OCI-LY1 (cell line): ENCODE measurements around the gene SH3RF3.

Source experiments
- H2AFZ ChIP-seq: fragments of 200-600 bp; sonication (generic), shearing (Covaris generic); 2 replicates; pipeline ENCODE4 v1.6.0; 2014; ENCODE audit warnings: antibody characterized with exemption, mild to moderate bottlenecking, low read length
- H3F3A ChIP-seq: fragments of 200-600 bp; sonication (generic), shearing (Covaris generic); 2 replicates; pipeline ENCODE4 v1.6.0; 2014; ENCODE audit warnings: mild to moderate bottlenecking, antibody characterized with exemption, low read length, moderate library complexity; ENCODE audit not compliant: insufficient read depth
- H3K27ac ChIP-seq: fragments of 200-600 bp; sonication (generic); 2 replicates; pipeline ENCODE4 v1.5.1; 2014; ENCODE audit warnings: low read length, mixed run types, mild to moderate bottlenecking, low read depth; ENCODE audit not compliant: poor library complexity, severe bottlenecking
- H3K27me3 ChIP-seq: fragments of 200-600 bp; sonication (generic); 2 replicates; pipeline ENCODE4 v1.6.0; 2014; ENCODE audit warnings: antibody characterized with exemption, mild to moderate bottlenecking, low read length, moderate library complexity; ENCODE audit not compliant: insufficient read depth
- H3K36me3 ChIP-seq: fragments of 200-600 bp; sonication (generic); 2 replicates; pipeline ENCODE4 v1.6.1; 2014; ENCODE audit warnings: mild to moderate bottlenecking, antibody characterized with exemption, low read length, moderate library complexity, mixed read lengths; ENCODE audit not compliant: insufficient read depth
- H3K4me1 ChIP-seq: fragments of 200-600 bp; sonication (generic); 2 replicates; pipeline ENCODE4 v1.5.1; 2014; ENCODE audit warnings: mild to moderate bottlenecking, low read length, moderate library complexity; ENCODE audit not compliant: insufficient read depth, severe bottlenecking
- H3K4me2 ChIP-seq: fragments of 200-600 bp; sonication (generic), shearing (Covaris generic); 2 replicates; pipeline ENCODE4 v1.6.1; 2014; ENCODE audit warnings: low read length
- H3K4me3 ChIP-seq: fragments of 200-600 bp; sonication (generic); 2 replicates; pipeline ENCODE4 v1.5.1; 2014; ENCODE audit warnings: low read length, low read depth, mild to moderate bottlenecking, mixed read lengths; ENCODE audit not compliant: poor library complexity, severe bottlenecking
- H3K79me2 ChIP-seq: fragments of 200-600 bp; shearing (Covaris generic); 2 replicates; pipeline ENCODE4 v1.6.1; 2016; ENCODE audit warnings: mixed run types, low read length, mixed read lengths; ENCODE audit not compliant: insufficient read depth
- H3K9ac ChIP-seq: fragments of 200-600 bp; sonication (generic), shearing (Covaris generic); 2 replicates; pipeline ENCODE4 v1.6.1; 2014; ENCODE audit warnings: mild to moderate bottlenecking, low read length, mixed read lengths
- H3K9me2 ChIP-seq: fragments of 200-600 bp; sonication (generic), shearing (Covaris generic); 2 replicates; pipeline ENCODE4 v1.6.1; 2014; ENCODE audit warnings: low read depth, mild to moderate bottlenecking, low read length, mixed read lengths
- H3K9me3 ChIP-seq: fragments of 200-600 bp; shearing (Covaris generic); 2 replicates; pipeline ENCODE4 v1.6.1; 2014; ENCODE audit warnings: low read length, mixed read lengths
- H4K20me1 ChIP-seq: fragments of 200-600 bp; sonication (generic), shearing (Covaris generic); 2 replicates; pipeline ENCODE4 v1.6.0; 2016; ENCODE audit warnings: mild to moderate bottlenecking, low read length; ENCODE audit not compliant: insufficient read depth
- EZH2 ChIP-seq: fragments of 200-600 bp; sonication (generic), shearing (Covaris generic); IDR thresholded peaks from 2 replicates; pipeline ENCODE4 v1.8.0; 2017; ENCODE audit warnings: borderline replicate concordance, mixed run types, mild to moderate bottlenecking, antibody characterized with exemption, low read length, moderate library complexity, mixed read lengths
- TF ChIP-seq, protein P1 (sequence below): fragments of 200-600 bp; sonication (generic), shearing (Covaris generic); IDR thresholded peaks from 2 replicates; pipeline ENCODE4 v1.5.1; 2017; ENCODE audit warnings: mild to moderate bottlenecking, antibody characterized with exemption, low read length, moderate library complexity, mixed read lengths

SH3RF3 gene

GRCh38 chr2:109288544-109289368 lies 159.8 kb downstream of the SH3RF3 start:
- Histone ChIP-seq H3K9me3 (no peaks in the 10 kb centered on the region), H3K27me3 (peaks cover 3% of the 10 kb centered on the region; the same call in 1 of the 2 replicates), H4K20me1 (no peaks in the 10 kb centered on the region), H2AFZ (no peak overlapping the region), H3K27ac (no peak overlapping the region), H3K4me2 (no peak overlapping the region), H3K4me1 (no peaks in the 10 kb centered on the region), H3K79me2 (no peaks in the 10 kb centered on the region), H3F3A (no peaks in the 10 kb centered on the region), H3K9ac (no peak overlapping the region), H3K9me2 (no peaks in the 10 kb centered on the region), H3K4me3 (no peak overlapping the region), H3K36me3 (no peaks in the 10 kb centered on the region)
- TF ChIP-seq EZH2, result no peak
- TF ChIP-seq, protein P1, sequence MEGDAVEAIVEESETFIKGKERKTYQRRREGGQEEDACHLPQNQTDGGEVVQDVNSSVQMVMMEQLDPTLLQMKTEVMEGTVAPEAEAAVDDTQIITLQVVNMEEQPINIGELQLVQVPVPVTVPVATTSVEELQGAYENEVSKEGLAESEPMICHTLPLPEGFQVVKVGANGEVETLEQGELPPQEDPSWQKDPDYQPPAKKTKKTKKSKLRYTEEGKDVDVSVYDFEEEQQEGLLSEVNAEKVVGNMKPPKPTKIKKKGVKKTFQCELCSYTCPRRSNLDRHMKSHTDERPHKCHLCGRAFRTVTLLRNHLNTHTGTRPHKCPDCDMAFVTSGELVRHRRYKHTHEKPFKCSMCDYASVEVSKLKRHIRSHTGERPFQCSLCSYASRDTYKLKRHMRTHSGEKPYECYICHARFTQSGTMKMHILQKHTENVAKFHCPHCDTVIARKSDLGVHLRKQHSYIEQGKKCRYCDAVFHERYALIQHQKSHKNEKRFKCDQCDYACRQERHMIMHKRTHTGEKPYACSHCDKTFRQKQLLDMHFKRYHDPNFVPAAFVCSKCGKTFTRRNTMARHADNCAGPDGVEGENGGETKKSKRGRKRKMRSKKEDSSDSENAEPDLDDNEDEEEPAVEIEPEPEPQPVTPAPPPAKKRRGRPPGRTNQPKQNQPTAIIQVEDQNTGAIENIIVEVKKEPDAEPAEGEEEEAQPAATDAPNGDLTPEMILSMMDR, result no peak

GRCh38 chr2:109289504-109290222 lies 160.7 kb downstream of the SH3RF3 start:
- H3K9me3 ChIP-seq, result no peaks in the 10 kb centered on the region
- no peaks in the 10 kb centered on the region for H3K79me2 ChIP-seq
- no peaks in the 10 kb centered on the region for H3K36me3 ChIP-seq
- no peak overlapping the region for H3K4me2 ChIP-seq
- no peak overlapping the region for H2AFZ ChIP-seq
- no peak overlapping the region for H3K4me3 ChIP-seq
- no peaks in the 10 kb centered on the region for H4K20me1 ChIP-seq
- no peak for TF ChIP-seq EZH2
- TF ChIP-seq, protein P1, result no peak
- H3K9me2 ChIP-seq, result no peaks in the 10 kb centered on the region
- H3K27me3 ChIP-seq, result peaks cover 3% of the 10 kb centered on the region; the same call in 1 of the 2 replicates
- no peak overlapping the region for H3K9ac ChIP-seq
- H3K4me1 ChIP-seq, result no peaks in the 10 kb centered on the region
- H3F3A ChIP-seq, result no peaks in the 10 kb centered on the region
- no peak overlapping the region for H3K27ac ChIP-seq

DNA sequence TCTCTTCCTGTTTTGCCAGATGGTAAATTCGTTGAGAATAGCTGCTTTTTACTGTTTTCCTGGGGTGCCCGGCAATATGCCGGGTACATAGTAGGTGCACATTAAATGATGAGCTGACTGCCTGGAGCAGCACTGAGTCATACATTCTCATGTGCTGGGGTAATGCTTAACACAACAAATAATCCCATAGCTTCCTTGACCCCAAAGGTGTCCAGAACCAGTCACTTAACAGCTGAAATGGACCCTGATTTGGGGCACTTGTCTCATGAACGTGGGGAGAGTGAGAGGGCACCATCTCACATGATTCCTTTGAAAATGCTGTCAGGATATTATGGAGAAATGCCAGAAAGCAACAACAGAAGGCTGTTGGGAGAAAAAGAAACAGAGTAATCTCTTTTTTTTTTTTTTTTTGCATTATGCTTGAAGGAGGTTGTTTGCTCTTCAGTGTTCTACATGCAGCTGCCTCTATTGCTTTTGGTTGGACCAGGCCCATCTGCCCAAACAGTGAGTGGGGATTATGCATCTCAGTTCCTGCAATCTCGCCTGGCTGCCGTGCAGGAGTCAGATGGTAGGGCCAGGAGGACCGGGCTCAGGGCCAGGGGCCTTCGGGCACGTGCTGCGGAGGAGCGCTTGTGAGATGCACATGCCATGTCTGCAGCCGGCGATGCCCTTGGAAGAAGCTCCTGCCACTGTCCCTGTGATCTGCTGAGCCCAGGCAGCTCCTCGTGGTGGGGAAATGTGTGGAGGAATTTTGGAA lies 162.1 kb downstream of the SH3RF3 start:
- Histone ChIP-seq H2AFZ (no peak overlapping the region), H3K9ac (no peak overlapping the region), H3K9me2 (no peaks in the 10 kb centered on the region), H3K27me3 (peaks cover 3% of the 10 kb centered on the region; the same call in 1 of the 2 replicates), H3K4me1 (no peaks in the 10 kb centered on the region), H3K9me3 (no peaks in the 10 kb centered on the region), H3F3A (no peaks in the 10 kb centered on the region), H3K4me3 (no peak overlapping the region), H4K20me1 (no peaks in the 10 kb centered on the region), H3K4me2 (no peak overlapping the region), H3K79me2 (no peaks in the 10 kb centered on the region), H3K36me3 (no peaks in the 10 kb centered on the region), H3K27ac (no peak overlapping the region)
- TF ChIP-seq, protein P1, result no peak
- no peak for TF ChIP-seq EZH2
